Effector memory CD8-positive, alpha-beta T cell (primary cell): ENCODE measurements around the gene CCDC146.

ENCODE experiments used
- ATAC-seq: fragments of 150-1000 bp; cut with Tn5 transposase; replicated peaks from 2 replicates; pipeline ENCODE4 v1.10.0; 2021; ENCODE audit warnings: mild to moderate bottlenecking, moderate library complexity
- DNase-seq, 3 experiments: peaks; one replicate each; pipeline ENCODE4 v3.0.0; 2021
- H3K27ac Mint-ChIP-seq, 2 donors: one replicate each; pipeline ENCODE4 v1.8.0; 2022; ENCODE audit warnings: mild to moderate bottlenecking in 2 of 2, mixed read lengths in 2 of 2, moderate library complexity in 2 of 2
- H3K27me3 Mint-ChIP-seq, 2 donors: one replicate each; pipeline ENCODE4 v1.8.0; 2022; ENCODE audit warnings: mixed read lengths in 2 of 2
- H3K36me3 Mint-ChIP-seq: one replicate; pipeline ENCODE4 v1.8.0; 2022; ENCODE audit warnings: mild to moderate bottlenecking, moderate library complexity, mixed read lengths; ENCODE audit not compliant: insufficient read depth
- H3K4me1 Mint-ChIP-seq, 2 donors: one replicate each; pipeline ENCODE4 v1.8.0; 2022; ENCODE audit warnings: low read depth in 2 of 2, mixed read lengths in 2 of 2
- H3K4me3 Mint-ChIP-seq, 2 donors: one replicate each; pipeline ENCODE4 v1.8.0; 2022; ENCODE audit warnings: mild to moderate bottlenecking in 2 of 2, mixed read lengths in 2 of 2, moderate library complexity in 2 of 2
- H3K9me3 Mint-ChIP-seq, 2 donors: one replicate each; pipeline ENCODE4 v1.8.0; 2022; ENCODE audit warnings: mixed read lengths in 2 of 2

Gene CCDC146

GRCh38 chr7:77310982-77311381 is 188.6 kb downstream of the CCDC146 start:
- ATAC-seq (no peak), DNase-seq (no peak)
- Mint-ChIP-seq H3K27me3 (no peaks in the 10 kb centered on the region), H3K9me3 (no peaks in the 10 kb centered on the region), H3K4me1 (peaks cover 3 to 5% of the 10 kb centered on the region in 2 donors), H3K27ac (no peak overlapping the region), H3K36me3 (peaks cover 28% of the 10 kb centered on the region), H3K4me3 (no peak overlapping the region)

- peaks cover 5 to 9% of the 10 kb centered on the region in 2 donors for H3K4me1 Mint-ChIP-seq
- ATAC-seq (no peak), DNase-seq (no peak)
- H3K36me3 Mint-ChIP-seq = peaks cover 28% of the 10 kb centered on the region
- H3K27me3 Mint-ChIP-seq = no peaks in the 10 kb centered on the region
- H3K27ac Mint-ChIP-seq = peak overlapping the region in 1 of 2 donors; percentile 16
- no peaks in the 10 kb centered on the region for H3K9me3 Mint-ChIP-seq
- H3K4me3 Mint-ChIP-seq = no peak overlapping the region
Observed at GRCh38 chr7:77313085-77313484, 190.7 kb downstream of the CCDC146 start.

- Mint-ChIP-seq H3K27me3 (no peaks in the 10 kb centered on the region), H3K27ac (no peak overlapping the region), H3K4me3 (no peak overlapping the region), H3K36me3 (peaks cover 28% of the 10 kb centered on the region), H3K4me1 (peaks cover 5 to 13% of the 10 kb centered on the region in 2 donors), H3K9me3 (no peaks in the 10 kb centered on the region)
- no peak for DNase-seq
- ATAC-seq = no peak
Observed at GRCh38 chr7:77313876-77314480, 191.6 kb downstream of the CCDC146 start.

- no peak overlapping the region for H3K4me3 Mint-ChIP-seq
- no peak overlapping the region for H3K27ac Mint-ChIP-seq
- no peaks in the 10 kb centered on the region for H3K27me3 Mint-ChIP-seq
- H3K4me1 Mint-ChIP-seq = peaks cover 5 to 13% of the 10 kb centered on the region in 2 donors
- H3K9me3 Mint-ChIP-seq = no peaks in the 10 kb centered on the region
- DNase-seq = no peak
- peaks cover 27% of the 10 kb centered on the region for H3K36me3 Mint-ChIP-seq
- ATAC-seq = no peak
Observed at GRCh38 chr7:77315182-77315591, 192.8 kb downstream of the CCDC146 start.

GRCh38 chr7:77316219-77316978 is 194.0 kb downstream of the CCDC146 start:
- H3K36me3 Mint-ChIP-seq = peaks cover 26% of the 10 kb centered on the region
- no peak for ATAC-seq
- peaks cover 5 to 16% of the 10 kb centered on the region in 2 donors for H3K4me1 Mint-ChIP-seq
- H3K4me3 Mint-ChIP-seq = no peak overlapping the region
- no peak for DNase-seq
- peak overlapping the region in 1 of 2 donors; percentile 35 for H3K27ac Mint-ChIP-seq
- no peaks in the 10 kb centered on the region for H3K27me3 Mint-ChIP-seq
- no peaks in the 10 kb centered on the region for H3K9me3 Mint-ChIP-seq

GRCh38 chr7:77318019-77318418 is 195.6 kb downstream of the CCDC146 start:
- peaks cover 5 to 18% of the 10 kb centered on the region in 2 donors for H3K4me1 Mint-ChIP-seq
- ATAC-seq = no peak

GRCh38 chr7:77320137-77320536 is 197.7 kb downstream of the CCDC146 start:
- H3K27me3 Mint-ChIP-seq = no peaks in the 10 kb centered on the region
- H3K9me3 Mint-ChIP-seq = no peaks in the 10 kb centered on the region
- ATAC-seq (no peak), DNase-seq (no peak)
- no peak overlapping the region for H3K4me3 Mint-ChIP-seq
- peaks cover 2 to 18% of the 10 kb centered on the region in 2 donors for H3K4me1 Mint-ChIP-seq
- peaks cover 22% of the 10 kb centered on the region for H3K36me3 Mint-ChIP-seq
- H3K27ac Mint-ChIP-seq = peak overlapping the region in 1 of 2 donors; percentile 36

More at GRCh38 chr7:77318019-77318418, 195.6 kb downstream of the CCDC146 start:
- H3K36me3 Mint-ChIP-seq = peaks cover 26% of the 10 kb centered on the region
- DNase-seq = no peak
- H3K9me3 Mint-ChIP-seq = no peaks in the 10 kb centered on the region
- H3K27ac Mint-ChIP-seq = no peak overlapping the region
- H3K4me3 Mint-ChIP-seq = no peak overlapping the region
- no peaks in the 10 kb centered on the region for H3K27me3 Mint-ChIP-seq

GRCh38 chr7:77320714-77321113 is 198.3 kb downstream of the CCDC146 start:
- Mint-ChIP-seq H3K27ac (peak overlapping the region in 1 of 2 donors; percentile 36), H3K4me1 (peaks cover 2 to 18% of the 10 kb centered on the region in 2 donors), H3K4me3 (no peak overlapping the region), H3K36me3 (peaks cover 24% of the 10 kb centered on the region), H3K27me3 (no peaks in the 10 kb centered on the region), H3K9me3 (no peaks in the 10 kb centered on the region)
- DNase-seq = no peak
- no peak for ATAC-seq

GRCh38 chr7:77321300-77321699 is 198.9 kb downstream of the CCDC146 start:
- Mint-ChIP-seq H3K9me3 (no peaks in the 10 kb centered on the region), H3K27me3 (no peaks in the 10 kb centered on the region), H3K27ac (peak overlapping the region; percentile 8 to 36), H3K4me1 (peaks cover 2 to 14% of the 10 kb centered on the region in 2 donors), H3K36me3 (peaks cover 26% of the 10 kb centered on the region), H3K4me3 (no peak overlapping the region)
- ATAC-seq (no peak), DNase-seq (no peak)

GRCh38 chr7:77326131-77326530 is 203.7 kb downstream of the CCDC146 start:
- DNase-seq (no peak), ATAC-seq (no peak)
- no peaks in the 10 kb centered on the region for H3K9me3 Mint-ChIP-seq
- H3K27ac Mint-ChIP-seq = peak overlapping the region in 1 of 2 donors; percentile 93
- no peak overlapping the region for H3K4me3 Mint-ChIP-seq
- peaks cover 34 to 42% of the 10 kb centered on the region in 2 donors for H3K4me1 Mint-ChIP-seq
- no peaks in the 10 kb centered on the region for H3K27me3 Mint-ChIP-seq
- H3K36me3 Mint-ChIP-seq = peaks cover 18% of the 10 kb centered on the region

- peak overlapping the region; percentile 82 to 93 for H3K27ac Mint-ChIP-seq
- peaks cover 15% of the 10 kb centered on the region for H3K36me3 Mint-ChIP-seq
- H3K27me3 Mint-ChIP-seq = no peaks in the 10 kb centered on the region
- H3K4me3 Mint-ChIP-seq = peak overlapping the region; percentile 62 to 77
- no peaks in the 10 kb centered on the region for H3K9me3 Mint-ChIP-seq
- H3K4me1 Mint-ChIP-seq = peaks cover 40 to 47% of the 10 kb centered on the region in 2 donors
- no peak for ATAC-seq
- DNase-seq = no peak
Observed at GRCh38 chr7:77327067-77327931, 204.9 kb downstream of the CCDC146 start.

- Mint-ChIP-seq H3K4me3 (peak overlapping the region; percentile 62 to 77), H3K36me3 (peaks cover 14% of the 10 kb centered on the region), H3K27me3 (no peaks in the 10 kb centered on the region), H3K9me3 (no peaks in the 10 kb centered on the region), H3K4me1 (peaks cover 40 to 47% of the 10 kb centered on the region in 2 donors), H3K27ac (peak overlapping the region; percentile 82 to 93)
- ATAC-seq = peak; percentile 49
- DNase-seq = no peak
Observed at GRCh38 chr7:77327932-77328628, 205.7 kb downstream of the CCDC146 start.

GRCh38 chr7:77328669-77329068 is 206.3 kb downstream of the CCDC146 start:
- H3K27ac Mint-ChIP-seq = peak overlapping the region; percentile 82 to 93
- H3K4me1 Mint-ChIP-seq = peaks cover 40 to 47% of the 10 kb centered on the region in 2 donors
- no peaks in the 10 kb centered on the region for H3K9me3 Mint-ChIP-seq
- peaks cover 14% of the 10 kb centered on the region for H3K36me3 Mint-ChIP-seq
- peak overlapping the region; percentile 62 to 77 for H3K4me3 Mint-ChIP-seq
- ATAC-seq (no peak), DNase-seq (no peak)
- H3K27me3 Mint-ChIP-seq = no peaks in the 10 kb centered on the region
